ENCODE results near the gene RETN. TPM values are rescaled to one million over a fixed set of nuclear protein-coding genes. Genes with fewer than 3 reads are reported as not detected.

Gene RETN
- total and polyA plus RNA-seq, 2 of the 8 experiments (the other 6 are each of a cell fraction or from before 2014, with no cell fraction given) = not detected

DNA sequence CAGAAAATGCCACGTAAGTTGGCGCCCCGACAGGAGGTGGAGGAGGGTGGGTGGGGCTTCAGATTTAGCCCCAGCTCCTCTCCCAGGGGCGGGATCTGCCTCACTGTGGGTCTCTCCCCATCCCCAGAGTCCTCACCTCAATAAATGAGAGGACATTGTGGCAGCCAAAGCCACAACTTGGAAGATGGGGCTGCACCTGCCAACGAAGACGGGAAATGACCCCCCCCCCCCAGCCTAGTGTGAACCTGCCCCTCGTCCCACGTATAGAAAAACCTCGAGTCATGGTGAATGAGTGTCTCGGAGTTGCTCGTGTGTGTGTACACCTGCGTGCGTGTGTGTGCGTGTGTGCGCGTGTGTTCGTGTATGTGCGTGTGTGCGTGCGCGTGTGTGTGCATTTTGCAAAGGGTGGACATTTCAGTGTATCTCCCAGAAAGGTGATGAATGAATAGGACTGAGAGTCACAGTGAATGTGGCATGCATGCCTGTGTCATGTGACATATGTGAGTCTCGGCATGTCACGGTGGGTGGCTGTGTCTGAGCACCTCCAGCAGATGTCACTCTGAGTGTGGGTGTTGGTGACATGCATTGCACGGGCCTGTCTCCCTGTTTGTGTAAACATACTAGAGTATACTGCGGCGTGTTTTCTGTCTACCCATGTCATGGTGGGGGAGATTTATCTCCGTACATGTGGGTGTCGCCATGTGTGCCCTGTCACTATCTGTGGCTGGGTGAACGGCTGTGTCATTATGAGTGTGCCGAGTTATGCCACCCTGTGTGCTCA lies 10.3 kb downstream of the RETN start:
- Histone ChIP-seq H2BK20ac (ENCODE audit: low read length) (no peak overlapping the region), H3K4me1 (replicated peaks in 1 of 4; ENCODE audit: control insufficient read depth in 3 of 4, insufficient read depth in 4 of 4, low read length in 3 of 4) (peaks cover 0 to 6% (median 4%) of the 10 kb centered on the region in 4 experiments; a peak in 5 of 7 replicates), H2AFZ (ENCODE audit: low read length) (no peak overlapping the region), H2BK5ac (ENCODE audit: low read depth, low read length) (no peak overlapping the region), H3K9me3 (ENCODE audit: insufficient read depth in 2 of 2, low read depth in 1 of 2, low read length in 1 of 2) (no peaks in the 10 kb centered on the region), H4K20me1 (replicated peaks in 1 of 2; ENCODE audit: control insufficient read depth in 1 of 2, insufficient read depth in 2 of 2, low read length in 2 of 2) (peaks cover 0 to 8% of the 10 kb centered on the region in 2 experiments), H3K27me3 (replicated peaks in 1 of 4; ENCODE audit: control insufficient read depth in 3 of 4, extremely low read depth in 1 of 4, insufficient read depth in 3 of 4, low read length in 3 of 4) (peaks cover 0 to 8% (median 3%) of the 10 kb centered on the region in 4 experiments; a peak in 2 of 7 replicates), H2BK12ac (ENCODE audit: low read depth, low read length) (0 out of 2 replicates have a peak overlapping the region, but pooled peaks have one; percentile 4), H4K91ac (replicated peaks; ENCODE audit: insufficient read length, low read length) (no peak overlapping the region), H2AK5ac (ENCODE audit: low read depth, low read length) (no peak overlapping the region), H4K8ac (ENCODE audit: extremely low read depth, insufficient read depth, low read length) (no peak overlapping the region), H3K23ac (ENCODE audit: insufficient read length) (no peak overlapping the region), H3K79me2 (ENCODE audit: control insufficient read depth in 1 of 2, insufficient read depth in 2 of 2, low read length in 2 of 2) (peaks cover 0 to 6% of the 10 kb centered on the region in 2 experiments; a peak in 1 of 4 replicates), H3K23me2 (ENCODE audit: low read depth, low read length) (peaks cover 4% of the 10 kb centered on the region; the same call in 1 of the 2 replicates), H4K5ac (ENCODE audit: insufficient read length, low read depth, low read length) (no peak overlapping the region), H2BK15ac (ENCODE audit: low read length) (no peak overlapping the region), H3K79me1 (ENCODE audit: low read depth, low read length) (peaks cover 4% of the 10 kb centered on the region), H3K14ac (ENCODE audit: insufficient read length) (no peak overlapping the region), H2BK120ac (replicated peaks; ENCODE audit: low read depth, low read length) (no peak overlapping the region), H3K4me2 (ENCODE audit: insufficient read depth in 1 of 2, low read depth in 2 of 2, low read length in 2 of 2) (no peak overlapping the region), H3K4ac (replicated peaks; ENCODE audit: insufficient read length, low read depth, low read length) (no peak overlapping the region), H3K18ac (ENCODE audit: extremely low read depth, low read length) (no peak overlapping the region), H3K36me3 (ENCODE audit: control insufficient read depth in 2 of 4, insufficient read depth in 4 of 4, low read length in 3 of 4) (peaks cover 0 to 12% (median 6%) of the 10 kb centered on the region in 4 experiments; a peak in 4 of 8 replicates), H3K4me3 (ENCODE audit: extremely low read depth in 1 of 4, insufficient read depth in 2 of 4, low read depth in 3 of 4, low read length in 4 of 4) (no peak overlapping the region), H3K9ac (replicated peaks in 1 of 4; ENCODE audit: extremely low read depth in 1 of 4, low read depth in 3 of 4, low read length in 3 of 4) (no peak overlapping the region), H3K27ac (ENCODE audit: low read depth, low read length) (no peak overlapping the region), H3K56ac (replicated peaks; ENCODE audit: insufficient read length, low read depth, low read length) (no peak overlapping the region)
- TF ChIP-seq RFX5 (IDR thresholded peaks at IDR 0.05; ENCODE audit: borderline replicate concordance, low read depth, low read length) = no peak
- TF ChIP-seq, protein P1, sequence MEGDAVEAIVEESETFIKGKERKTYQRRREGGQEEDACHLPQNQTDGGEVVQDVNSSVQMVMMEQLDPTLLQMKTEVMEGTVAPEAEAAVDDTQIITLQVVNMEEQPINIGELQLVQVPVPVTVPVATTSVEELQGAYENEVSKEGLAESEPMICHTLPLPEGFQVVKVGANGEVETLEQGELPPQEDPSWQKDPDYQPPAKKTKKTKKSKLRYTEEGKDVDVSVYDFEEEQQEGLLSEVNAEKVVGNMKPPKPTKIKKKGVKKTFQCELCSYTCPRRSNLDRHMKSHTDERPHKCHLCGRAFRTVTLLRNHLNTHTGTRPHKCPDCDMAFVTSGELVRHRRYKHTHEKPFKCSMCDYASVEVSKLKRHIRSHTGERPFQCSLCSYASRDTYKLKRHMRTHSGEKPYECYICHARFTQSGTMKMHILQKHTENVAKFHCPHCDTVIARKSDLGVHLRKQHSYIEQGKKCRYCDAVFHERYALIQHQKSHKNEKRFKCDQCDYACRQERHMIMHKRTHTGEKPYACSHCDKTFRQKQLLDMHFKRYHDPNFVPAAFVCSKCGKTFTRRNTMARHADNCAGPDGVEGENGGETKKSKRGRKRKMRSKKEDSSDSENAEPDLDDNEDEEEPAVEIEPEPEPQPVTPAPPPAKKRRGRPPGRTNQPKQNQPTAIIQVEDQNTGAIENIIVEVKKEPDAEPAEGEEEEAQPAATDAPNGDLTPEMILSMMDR (IDR thresholded peaks at IDR 0.05; ENCODE audit: control extremely low read depth in 1 of 3, insufficient read depth in 1 of 3, low read depth in 1 of 3, low read length in 3 of 3) = peak in 2 of 3 experiments; percentile 4 to 11; a peak in 2 of 4 replicates
- ChIA-PET CTCF (ENCODE audit: partially characterized antibody) (interaction anchor here (0.6 to 1.9 kb wide), 6 partner anchors 22 to 196 kb away, joined by 3 to 9 read pairs (median 3); no protein-coding TSS in a partner anchor), POLR2A (ENCODE audit: partially characterized antibody) (interaction anchor here (1.8 kb wide), 1 partner anchor 10 kb away, joined by 6 read pairs; the partner anchor contains the start of gene RETN)
- no peak for DNase-seq (ENCODE audit: low read depth in 1 of 2, low spot score in 2 of 2)
- no peak for FAIRE-seq
- 72% methylated on average over 28 of the region's 30 CpGs; no CpG with 5 or more reads in 1 of the 2 experiments for WGBS, 2 experiments (ENCODE audit: extremely low coverage in 1 of 2, insufficient coverage in 1 of 2, insufficient read length in 1 of 2, insufficient replicate concordance in 2 of 2, low coverage in 1 of 2, low lambda C conversion rate in 2 of 2, missing lambda C conversion rate in 1 of 2)

Data from H1 (cell line).